Measurements from ENCODE around the gene TDRD9. TPM values are rescaled to one million over a fixed set of nuclear protein-coding genes. Genes with fewer than 3 reads are reported as not detected.

The TDRD9 gene
- total and polyA plus RNA-seq, 12 donors = 0.55 to 8.4 (median 2.4) TPM

GRCh38 chr14:104093366-104094055, 165.3 kb downstream of the TDRD9 start:
- H3K9me3 ChIP-seq = no peaks in the 10 kb centered on the region
- peaks cover 0 to 21% (median 10%) of the 10 kb centered on the region in 7 donors for H3K27me3 ChIP-seq
- ATAC-seq = peak in 3 of 8 donors; percentile 6 to 24 (median 10)
- H3K4me3 ChIP-seq = no peak overlapping the region
- peak in 1 of 2 donors; percentile 17 for DNase-seq
- no peak for TF ChIP-seq CTCF (IDR thresholded peaks at IDR 0.05)
- H3K27ac ChIP-seq = no peak overlapping the region
- intact Hi-C loops (cut with DNase I) = loop anchor here in 4 of 10 donors (5.0 to 10.0 kb wide), 4 partner anchors 469 to 544 kb away; no protein-coding TSS in a partner anchor
- WGBS, 2 donors = 67% methylated on average over 18 of the region's 18 CpGs
- H3K36me3 ChIP-seq = no peaks in the 10 kb centered on the region
- peaks cover 0 to 6% (median 0%) of the 10 kb centered on the region in 9 donors for H3K4me1 ChIP-seq

DNA sequence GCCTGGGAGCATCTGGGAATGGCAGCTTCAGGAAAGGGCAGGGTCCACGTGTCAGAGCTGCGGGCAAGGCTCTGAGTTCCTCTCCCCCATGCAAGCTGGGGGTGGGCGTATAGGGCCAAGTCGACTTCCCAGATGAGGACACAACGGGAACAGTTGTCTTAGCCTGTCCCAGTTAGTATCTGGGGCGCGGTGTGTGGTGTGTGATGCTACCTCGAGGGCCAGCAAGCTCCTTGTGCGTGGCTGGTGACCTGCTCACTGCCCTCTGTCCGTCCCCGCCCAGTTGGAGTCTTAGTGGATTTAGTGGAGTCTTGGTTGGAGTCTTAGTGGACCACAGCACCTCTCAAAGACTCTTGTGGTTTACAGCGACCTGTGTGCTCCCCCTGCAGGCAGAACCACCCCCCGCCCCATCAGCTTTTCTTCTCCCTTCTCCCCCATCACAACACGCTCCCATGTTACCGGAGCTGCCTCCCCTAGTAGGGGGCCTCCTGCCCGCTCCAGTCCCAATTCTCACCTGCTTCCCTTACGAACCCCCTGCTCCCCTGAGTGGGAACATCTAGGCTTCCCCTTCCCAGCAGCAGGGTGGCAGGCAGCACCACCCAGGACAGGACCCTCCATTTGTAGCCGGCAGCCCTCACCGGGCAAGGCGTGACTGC, 165.9 kb downstream of the TDRD9 start:
- peak in 1 of 8 donors; percentile 3 for ATAC-seq
- intact Hi-C loops (cut with DNase I) = loop anchor here in 4 of 10 donors (5.0 to 10.0 kb wide), 4 partner anchors 468 to 543 kb away; no protein-coding TSS in a partner anchor
- 57 to 65% methylated on average over 20 of the region's 20 CpGs for WGBS, 2 donors
- Histone ChIP-seq H3K36me3 (no peaks in the 10 kb centered on the region), H3K9me3 (no peaks in the 10 kb centered on the region), H3K27me3 (peaks cover 0 to 21% (median 10%) of the 10 kb centered on the region in 7 donors), H3K4me1 (peaks cover 0 to 6% (median 0%) of the 10 kb centered on the region in 9 donors), H3K27ac (no peak overlapping the region), H3K4me3 (no peak overlapping the region)
- TF ChIP-seq CTCF (IDR thresholded peaks at IDR 0.05) = no peak
- DNase-seq = no peak

- no peaks in the 10 kb centered on the region for H3K9me3 ChIP-seq
- TF ChIP-seq CTCF (IDR thresholded peaks at IDR 0.05) = peak; percentile 81 to 93 (median 89)
- no peak overlapping the region for H3K27ac ChIP-seq
- H3K4me1 ChIP-seq = peaks cover 0 to 6% (median 0%) of the 10 kb centered on the region in 9 donors
- ATAC-seq (peak; percentile 31 to 67 (median 60)), DNase-seq (peak; percentile 47 to 63)
- H3K36me3 ChIP-seq = no peaks in the 10 kb centered on the region
- intact Hi-C loops (cut with DNase I) = loop anchor here in 5 of 10 donors (5.0 to 10.0 kb wide), 4 partner anchors 467 to 542 kb away; no protein-coding TSS in a partner anchor
- no peak overlapping the region for H3K4me3 ChIP-seq
- peaks cover 0 to 21% (median 10%) of the 10 kb centered on the region in 7 donors for H3K27me3 ChIP-seq
- 46 to 55% methylated on average over 35 of the region's 35 CpGs for WGBS, 2 donors
Observed at GRCh38 chr14:104094709-104095425, 166.6 kb downstream of the TDRD9 start.

Data from heart right ventricle (tissue), 16 donors.